ENCODE results near the gene C6orf141. TPM values are rescaled to one million over a fixed set of nuclear protein-coding genes. Genes with fewer than 3 reads are reported as not detected.

The C6orf141 gene
- total and polyA plus RNA-seq, 10 of the 15 experiments (the other 5 are each of a cell fraction or from before 2014, with no cell fraction given) = 0.05 to 0.19 TPM; not detected in 8

GRCh38 chr6:49535795-49536194 is 14.7 kb upstream of the C6orf141 start:
- WGBS (ENCODE audit: insufficient coverage, insufficient replicate concordance, low lambda C conversion rate, missing lambda C conversion rate) = 39% methylated on average over 5 of the region's 5 CpGs
- Histone ChIP-seq H4K20me1 (ENCODE audit: control insufficient read depth, insufficient read depth) (no peaks in the 10 kb centered on the region), H3K27me3 (replicated peaks in 1 of 2; ENCODE audit: control insufficient read depth in 2 of 2, insufficient read depth in 2 of 2, low read length in 1 of 2) (no peaks in the 10 kb centered on the region), H3K4me2 (ENCODE audit: control insufficient read depth, insufficient read depth) (no peak overlapping the region), H3K4me1 (ENCODE audit: control insufficient read depth, insufficient read depth, low read length) (no peaks in the 10 kb centered on the region), H3K9me3 (replicated peaks; ENCODE audit: control insufficient read depth, insufficient read depth, low read length) (no peaks in the 10 kb centered on the region), H3K36me3 (ENCODE audit: control insufficient read depth in 2 of 2, insufficient read depth in 2 of 2, low read length in 1 of 2) (no peaks in the 10 kb centered on the region), H3K4me3 (no peak overlapping the region), H3K27ac (ENCODE audit: control insufficient read depth, insufficient read depth) (no peak overlapping the region), H2AFZ (ENCODE audit: control insufficient read depth, low read depth, low read length) (no peak overlapping the region), H3K79me2 (ENCODE audit: control insufficient read depth, insufficient read depth, low read length) (no peaks in the 10 kb centered on the region), H3K9ac (ENCODE audit: control insufficient read depth, insufficient read depth, low read length) (no peak overlapping the region)
- FAIRE-seq (no peak), DNase-seq (ENCODE audit: low read depth, low spot score) (no peak), ATAC-seq (no peak)
- CTCF ChIA-PET = interaction anchor here (1.1 to 1.7 kb wide), 3 partner anchors 8 to 88 kb away, joined by 3 to 10 read pairs (median 5); no protein-coding TSS in a partner anchor
- in situ Hi-C loops (cut with MboI) (no loop called here), intact Hi-C loops (cut with micrococcal nuclease; ENCODE audit: unreplicated experiment) (no loop called here)
- SMC1A ChIA-PET (ENCODE audit: uncharacterized antibody, unreplicated experiment) = no interaction called here
- no TSS peak for BruUV-seq (replicated peaks)
- RAD21 ChIA-PET (ENCODE audit: unreplicated experiment) = no interaction called here
- no peak for TF ChIP-seq TAF1 (IDR thresholded peaks at IDR 0.05; ENCODE audit: borderline replicate concordance, low read depth, low read length)
- no peak for TF ChIP-seq ZNF217 (IDR thresholded peaks at IDR 0.05)
- no peak for TF ChIP-seq CBFB (IDR thresholded peaks at IDR 0.05; ENCODE audit: low read depth)
- no peak for TF ChIP-seq ZBTB11 (CRISPR knock-in tag; IDR thresholded peaks at IDR 0.05)
- TF ChIP-seq SREBF2 (IDR thresholded peaks at IDR 0.05; ENCODE audit: low read length) = no peak
- TF ChIP-seq WRNIP1 (IDR thresholded peaks at IDR 0.05; ENCODE audit: borderline replicate concordance, low read depth, low read length) = no peak
- no peak for TF ChIP-seq CREM (IDR thresholded peaks at IDR 0.05; ENCODE audit: low read depth)
- no peak for TF ChIP-seq ELK1 (IDR thresholded peaks at IDR 0.05; ENCODE audit: low read depth, low read length)
- TF ChIP-seq CEBPZ (IDR thresholded peaks at IDR 0.05; ENCODE audit: low read depth, low read length) = no peak
- TF ChIP-seq ASH2L (IDR thresholded peaks at IDR 0.05; ENCODE audit: borderline replicate concordance, low read depth) = no peak
- no peak for TF ChIP-seq DPF2 (IDR thresholded peaks at IDR 0.05)
- TF ChIP-seq JUND (IDR thresholded peaks at IDR 0.05; ENCODE audit: low read depth, low read length) = no peak
- TF ChIP-seq MYB (IDR thresholded peaks at IDR 0.05; ENCODE audit: borderline replicate concordance, low read depth, low read length) = no peak
- no peak for TF ChIP-seq ZNF207 (IDR thresholded peaks at IDR 0.05; ENCODE audit: borderline replicate concordance)
- POLR2A ChIA-PET = no interaction called here
